Activated CD8-positive, alpha-beta memory T cell treated with anti-CD3 and anti-CD28 coated beads, Interleukin-2, amount 50 U/mL, for 48 hours (primary cell): Measurements from ENCODE around the gene FIGNL2.
"Not testable (repeated sequence)": the region's sequence is repeated elsewhere in the genome, so short reads cannot be mapped to it uniquely, and the experiment has no call there.

Experiments used
- DNase-seq: peaks from one replicate; pipeline ENCODE4 v3.0.0-alpha.2; 2020

FIGNL2 gene, protein sequence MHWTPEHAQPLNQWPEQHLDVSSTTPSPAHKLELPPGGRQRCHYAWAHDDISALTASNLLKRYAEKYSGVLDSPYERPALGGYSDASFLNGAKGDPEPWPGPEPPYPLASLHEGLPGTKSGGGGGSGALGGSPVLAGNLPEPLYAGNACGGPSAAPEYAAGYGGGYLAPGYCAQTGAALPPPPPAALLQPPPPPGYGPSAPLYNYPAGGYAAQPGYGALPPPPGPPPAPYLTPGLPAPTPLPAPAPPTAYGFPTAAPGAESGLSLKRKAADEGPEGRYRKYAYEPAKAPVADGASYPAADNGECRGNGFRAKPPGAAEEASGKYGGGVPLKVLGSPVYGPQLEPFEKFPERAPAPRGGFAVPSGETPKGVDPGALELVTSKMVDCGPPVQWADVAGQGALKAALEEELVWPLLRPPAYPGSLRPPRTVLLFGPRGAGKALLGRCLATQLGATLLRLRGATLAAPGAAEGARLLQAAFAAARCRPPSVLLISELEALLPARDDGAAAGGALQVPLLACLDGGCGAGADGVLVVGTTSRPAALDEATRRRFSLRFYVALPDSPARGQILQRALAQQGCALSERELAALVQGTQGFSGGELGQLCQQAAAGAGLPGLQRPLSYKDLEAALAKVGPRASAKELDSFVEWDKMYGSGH

DNA sequence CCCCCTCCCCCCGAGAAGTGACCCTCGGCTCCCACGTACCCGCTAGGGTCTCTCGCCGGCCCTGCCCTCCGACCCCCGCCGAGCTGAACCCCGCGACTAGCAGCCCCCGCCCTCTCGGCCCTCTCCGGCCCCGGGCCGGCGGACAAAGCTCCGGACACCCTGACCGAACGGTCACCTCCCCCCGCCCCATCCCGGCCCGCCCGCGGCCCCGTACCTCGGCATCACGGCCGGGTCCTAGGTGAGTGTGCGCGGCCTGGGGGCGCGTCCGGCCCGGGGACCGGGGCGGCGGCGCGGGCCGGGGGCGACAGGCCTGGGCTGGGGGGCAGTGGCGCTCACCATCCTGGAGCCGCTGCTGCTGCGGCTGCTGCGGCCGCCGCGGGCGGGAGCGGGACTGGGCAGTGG lies at the start of gene FIGNL2:
Gene FIGNL2, minus strand, starts transcription at position 393 of the 402 bp plus-strand sequence. CDS start 26,305 bp downstream, outside the sequence.
- no peak for DNase-seq

DNA sequence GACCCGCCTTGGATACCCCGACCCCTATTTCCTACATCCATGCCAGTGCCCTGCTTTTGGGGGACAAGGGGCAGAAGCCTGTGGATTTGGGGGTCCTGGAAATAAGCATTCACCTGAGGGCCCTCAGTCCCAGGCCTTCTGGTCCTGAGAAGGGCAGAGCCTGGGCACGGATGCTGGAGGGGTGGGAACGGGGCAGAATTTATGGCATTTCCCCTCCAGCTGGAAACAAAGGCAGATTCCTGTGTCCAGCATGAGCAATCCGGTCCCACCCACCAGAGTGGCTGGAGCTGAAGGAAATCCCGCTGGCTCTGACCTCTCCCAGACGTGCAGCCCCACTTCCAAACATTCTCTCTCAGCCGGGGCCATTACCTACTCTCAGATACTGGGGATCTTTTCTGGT lies 48.7 kb upstream of the FIGNL2 start:
- no peak for DNase-seq

DNA sequence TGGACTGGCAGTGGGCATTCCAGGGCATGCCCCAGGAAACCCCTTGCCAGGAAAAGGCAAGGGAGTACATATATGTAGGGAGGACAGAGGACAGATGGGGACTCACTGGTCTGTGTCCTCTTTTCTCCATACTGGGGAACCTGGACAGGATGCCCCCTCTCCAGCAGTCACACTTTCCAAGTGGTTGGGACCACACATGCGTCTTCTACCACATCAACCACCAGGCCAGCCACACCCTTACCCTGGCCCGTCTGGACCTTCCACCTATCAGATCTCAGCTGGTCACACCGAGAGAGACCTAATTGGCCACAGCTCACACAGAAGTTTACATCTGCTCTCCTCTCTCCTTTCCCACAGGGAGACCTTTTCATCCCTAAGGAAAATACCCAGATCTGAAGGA lies 47.7 kb upstream of the FIGNL2 start:
- DNase-seq: no peak

DNA sequence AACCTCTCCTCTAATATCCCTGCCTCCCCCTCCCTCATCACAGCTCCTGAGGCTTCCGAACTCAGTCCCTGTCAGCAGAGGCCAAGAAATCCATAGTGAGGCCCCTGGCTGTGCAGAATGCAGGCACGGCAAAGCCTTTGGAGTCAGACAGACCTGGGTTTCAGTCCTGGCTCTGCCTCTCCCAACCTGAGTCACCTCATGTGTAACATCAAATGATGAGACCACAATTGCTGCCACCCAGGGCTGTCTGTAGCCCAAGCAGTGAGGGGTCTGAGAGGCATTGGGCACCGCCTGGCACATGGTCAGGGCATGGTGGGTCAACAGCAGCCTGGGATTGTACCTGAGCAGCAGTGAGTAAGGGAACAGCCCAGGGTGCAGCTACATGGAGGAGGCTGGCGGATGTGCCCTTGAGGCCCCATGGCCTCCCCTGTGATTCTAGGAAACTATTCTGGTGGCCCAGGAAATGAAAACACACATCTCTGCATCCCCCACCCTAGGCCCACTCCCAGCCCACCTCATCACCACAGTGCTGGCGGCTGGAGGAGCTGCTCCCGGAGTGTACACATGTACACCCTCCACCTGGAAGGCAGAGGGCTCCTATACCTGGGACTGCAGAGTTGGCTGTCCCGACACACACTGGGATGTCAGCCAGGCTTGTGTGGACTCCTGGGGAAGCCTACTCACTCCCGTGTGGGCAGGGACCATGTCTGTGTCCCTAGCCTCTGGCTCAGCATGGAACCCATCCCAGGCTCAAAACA lies 47.0 kb upstream of the FIGNL2 start:
- DNase-seq: no peak

DNA sequence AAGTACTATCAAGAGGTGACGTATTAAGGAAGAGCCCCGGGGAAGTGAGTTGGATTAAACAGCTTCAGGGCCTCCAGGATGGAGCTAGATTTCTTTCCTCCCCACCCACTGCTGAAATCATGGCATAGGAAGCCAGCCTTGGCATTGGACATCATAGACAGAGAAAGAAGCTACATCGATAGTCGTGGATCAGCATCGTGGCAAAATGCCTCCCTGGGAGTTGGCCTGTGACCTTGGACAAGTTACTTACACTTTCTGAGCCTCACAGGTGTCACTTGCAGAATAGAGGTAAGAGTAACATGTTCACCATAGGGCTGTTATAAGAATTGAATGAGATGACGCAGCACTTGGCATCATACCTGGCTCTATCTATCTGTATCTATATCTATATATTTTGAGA lies 45.3 kb upstream of the FIGNL2 start:
- DNase-seq: no peak

DNA sequence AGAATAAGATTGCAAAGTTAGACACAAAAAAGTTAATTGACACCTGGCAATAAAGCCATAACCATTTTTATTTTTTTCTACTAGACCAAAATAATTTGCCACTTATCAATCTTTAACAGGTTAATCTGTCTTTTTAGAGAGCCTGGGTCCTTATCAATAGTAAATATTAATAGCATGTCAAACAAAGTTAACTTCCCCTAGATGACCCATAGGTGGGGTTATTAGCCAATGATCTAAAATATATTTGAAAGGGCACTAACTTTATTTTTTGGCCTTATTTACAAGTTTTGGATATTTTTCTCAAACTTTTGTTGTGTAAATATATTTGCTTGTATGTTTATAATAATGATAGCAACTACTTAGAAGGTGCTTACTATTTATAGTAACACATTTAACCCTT lies 43.3 kb upstream of the FIGNL2 start:
- DNase-seq: no peak

DNA sequence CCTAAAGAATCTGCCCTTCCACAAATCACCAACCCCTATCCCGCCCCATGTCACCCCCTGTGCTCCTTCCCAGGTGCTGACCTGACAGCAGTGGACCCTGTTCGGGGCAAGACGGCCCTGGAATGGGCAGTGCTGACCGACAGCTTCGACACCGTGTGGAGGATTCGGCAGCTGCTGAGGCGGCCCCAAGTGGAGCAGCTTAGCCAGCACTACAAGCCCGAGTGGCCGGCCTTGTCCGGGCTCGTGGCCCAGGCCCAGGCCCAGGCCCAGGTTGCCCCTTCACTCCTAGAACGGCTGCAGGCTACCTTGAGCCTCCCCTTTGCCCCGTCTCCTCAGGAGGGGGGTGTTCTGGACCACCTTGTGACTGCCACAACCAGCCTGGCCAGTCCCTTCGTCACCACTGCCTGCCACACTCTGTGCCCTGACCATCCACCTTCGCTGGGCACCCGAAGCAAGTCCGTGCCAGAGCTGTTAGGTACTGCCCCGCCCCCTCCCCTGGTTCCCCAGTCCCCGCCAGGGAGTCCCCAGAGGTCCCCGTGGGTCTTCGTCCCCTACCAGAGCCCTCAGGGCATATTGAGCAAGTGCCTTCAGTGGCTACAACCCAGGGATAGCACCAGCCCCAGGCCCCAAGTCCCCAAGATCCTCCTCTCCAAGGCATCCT lies 42.1 kb upstream of the FIGNL2 start:
- no peak for DNase-seq

DNA sequence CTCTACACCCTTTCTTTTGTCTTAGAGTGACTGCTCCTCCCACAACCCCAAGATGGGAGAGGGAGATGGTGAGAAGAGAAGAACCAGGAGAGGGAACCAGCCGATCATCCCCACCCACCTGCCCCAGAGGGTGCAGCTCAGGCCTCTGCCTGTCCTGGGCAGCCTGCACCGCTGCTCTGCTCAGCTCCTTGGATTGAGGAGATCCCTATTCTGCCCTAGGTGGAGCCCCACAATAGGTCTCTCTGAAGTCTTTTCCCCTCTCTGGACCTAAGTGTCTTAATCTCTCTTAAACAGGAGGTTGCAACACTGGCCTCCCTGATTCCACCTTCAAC lies 41.6 kb upstream of the FIGNL2 start:
- DNase-seq: no peak

DNA sequence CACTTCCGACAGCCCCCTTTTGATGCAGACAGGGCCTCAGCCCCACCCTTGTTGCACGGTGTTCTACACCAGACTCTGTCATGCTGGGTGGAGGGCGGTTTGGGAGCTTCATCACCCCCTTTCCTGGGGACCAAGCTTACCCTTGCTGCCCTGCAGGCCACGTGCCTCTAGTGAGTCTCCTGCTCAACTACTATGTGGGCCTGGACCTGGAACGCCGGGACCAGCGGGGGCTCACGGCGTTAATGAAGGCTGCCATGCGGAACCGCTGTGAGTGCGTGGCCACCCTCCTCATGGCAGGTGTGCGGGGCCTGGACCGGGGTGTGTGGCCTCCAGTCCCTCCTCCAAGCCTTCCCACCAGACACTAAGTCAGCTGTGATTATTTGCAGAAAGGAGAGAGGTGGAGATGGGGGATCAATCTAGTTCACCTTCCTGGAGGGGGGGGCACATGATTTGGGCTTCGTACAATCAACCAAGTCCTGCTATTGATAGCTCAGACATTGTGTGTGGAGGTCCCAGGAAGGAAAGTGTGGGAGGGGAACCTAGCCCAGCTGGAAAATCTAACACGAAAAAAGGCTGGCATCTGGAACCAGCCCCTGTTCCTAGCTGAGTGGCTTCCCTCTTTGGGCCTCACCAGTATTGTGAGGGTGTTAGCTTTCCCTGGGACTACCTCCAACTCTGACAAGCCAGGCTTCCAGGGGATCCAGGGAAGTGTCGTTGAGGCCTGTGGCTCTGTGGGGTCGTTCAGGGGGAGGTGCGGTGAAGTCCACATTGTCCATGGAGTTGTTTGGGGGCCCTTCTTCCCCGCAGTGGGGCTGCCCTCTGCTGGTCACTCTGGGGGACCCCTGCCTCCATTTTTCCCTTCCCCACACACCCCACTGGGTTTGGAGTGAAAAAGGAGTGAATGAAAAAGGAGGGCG lies 41.0 kb upstream of the FIGNL2 start:
- DNase-seq: no peak

DNA sequence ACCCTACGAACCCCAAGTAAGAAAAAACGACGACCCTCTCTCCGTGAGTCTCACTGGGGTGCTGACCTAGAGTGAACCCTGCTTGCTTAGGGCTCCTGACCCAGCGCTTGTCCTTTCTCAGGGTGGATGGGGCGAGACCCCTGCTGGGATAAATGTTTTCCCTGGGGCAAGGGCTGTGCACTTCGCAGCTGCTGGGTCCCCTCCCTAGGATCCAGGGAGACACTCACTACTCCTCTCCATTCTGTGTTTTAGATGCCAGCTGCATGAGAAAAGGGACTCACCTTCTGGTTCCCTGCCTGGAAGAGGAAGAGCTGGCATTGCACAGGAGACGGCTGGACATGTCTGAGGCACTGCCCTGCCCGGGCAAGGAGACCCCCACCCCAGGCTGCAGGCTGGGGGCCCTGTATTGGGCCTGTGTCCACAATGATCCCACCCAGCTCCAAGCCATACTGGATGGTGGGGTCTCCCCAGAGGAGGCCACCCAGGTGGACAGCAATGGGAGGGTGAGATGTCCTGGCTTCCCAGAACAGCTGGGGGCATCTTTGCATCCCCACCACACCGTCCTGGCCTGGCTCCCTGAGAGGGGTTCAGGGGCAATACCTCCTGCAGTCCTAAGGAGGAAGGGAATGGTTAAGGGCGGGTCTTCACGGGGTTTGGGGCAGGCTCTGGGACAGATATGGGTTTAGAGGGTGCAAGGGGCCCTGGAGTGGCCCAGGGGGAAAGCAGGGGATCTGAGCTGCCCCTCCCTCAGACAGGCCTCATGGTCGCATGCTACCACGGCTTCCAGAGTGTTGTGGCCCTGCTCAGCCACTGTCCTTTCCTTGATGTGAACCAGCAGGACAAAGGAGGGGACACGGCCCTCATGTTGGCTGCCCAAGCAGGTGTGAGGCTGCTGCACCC lies 40.0 kb upstream of the FIGNL2 start:
- DNase-seq: no peak

DNA sequence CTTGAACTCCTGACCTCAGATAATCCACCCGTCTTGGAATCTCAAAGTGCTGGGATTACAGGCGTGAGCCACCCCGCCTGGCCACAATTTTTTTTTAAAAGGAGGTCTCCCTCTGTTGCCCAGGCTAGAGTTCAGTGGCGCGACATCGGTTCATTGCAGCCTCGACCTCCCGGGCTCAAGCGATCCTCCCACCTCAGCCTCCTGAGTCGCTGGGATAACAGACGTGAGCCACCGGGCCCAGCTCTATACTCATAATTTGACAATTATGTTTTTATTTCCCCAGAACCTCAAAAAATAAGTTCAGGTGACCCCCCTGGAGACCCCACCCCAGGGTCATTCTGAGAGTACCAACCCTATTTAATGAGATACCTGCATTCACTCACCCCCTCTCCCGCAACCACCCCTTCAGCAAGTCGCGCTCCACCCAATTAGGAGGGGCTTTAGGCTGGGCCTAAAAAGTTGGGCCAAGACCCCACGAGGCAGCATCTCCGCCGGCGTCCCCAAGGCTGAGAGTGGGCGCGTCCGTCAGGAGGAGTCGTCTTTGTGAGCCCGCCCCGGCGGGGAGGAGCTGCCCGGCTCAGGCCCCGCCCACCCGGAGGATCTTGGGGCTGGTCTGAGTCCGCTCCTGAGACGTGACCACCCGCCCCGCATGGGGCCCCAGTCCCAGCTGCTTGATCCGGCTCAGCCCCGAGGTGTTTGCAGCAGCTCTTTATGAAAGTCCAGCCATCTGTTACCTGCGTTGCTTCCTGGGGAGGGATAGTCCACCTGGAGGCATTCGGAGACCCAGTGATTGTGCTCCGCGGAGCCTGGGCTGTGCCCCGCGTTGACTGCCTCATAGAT lies 39.2 kb upstream of the FIGNL2 start, which contains the start of gene ANKRD33:
Gene ANKRD33, plus strand, starts transcription at position 628 of the 840 bp plus-strand sequence. Its CDS starts 84 bp downstream, at position 712.
- no peak for DNase-seq

DNA sequence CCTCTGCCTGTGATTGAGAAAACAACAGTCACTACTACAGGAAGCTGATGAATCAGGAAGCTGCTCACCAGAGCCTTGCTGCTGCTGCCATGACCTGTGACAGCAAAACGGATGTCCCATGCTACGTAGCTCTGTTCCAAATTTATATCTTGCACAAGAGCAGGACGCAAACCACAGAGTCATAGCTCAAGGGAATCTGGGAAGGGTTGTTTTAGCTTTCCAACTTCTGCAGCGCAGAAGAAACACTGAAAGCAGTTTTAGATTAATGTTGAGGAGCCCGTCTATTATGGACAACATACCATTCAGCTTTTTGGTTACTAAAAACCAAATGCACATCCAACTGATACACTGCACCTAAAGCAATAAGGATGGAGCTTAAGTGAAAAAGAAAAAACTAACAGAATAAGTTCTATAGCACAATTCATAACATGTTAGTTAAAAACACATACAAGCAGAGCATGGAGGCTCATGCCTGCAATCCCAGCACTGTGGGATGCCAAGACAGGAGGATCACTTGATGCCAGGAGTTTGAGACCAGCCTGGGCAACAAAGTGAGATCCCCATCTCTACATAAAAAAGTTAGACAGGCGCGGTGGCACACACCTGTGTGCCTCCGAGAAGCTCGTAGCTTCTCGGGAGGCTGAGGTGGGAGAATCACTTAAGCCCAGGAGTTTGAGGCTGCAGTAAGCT lies 37.6 kb upstream of the FIGNL2 start:
- DNase-seq: no peak

DNA sequence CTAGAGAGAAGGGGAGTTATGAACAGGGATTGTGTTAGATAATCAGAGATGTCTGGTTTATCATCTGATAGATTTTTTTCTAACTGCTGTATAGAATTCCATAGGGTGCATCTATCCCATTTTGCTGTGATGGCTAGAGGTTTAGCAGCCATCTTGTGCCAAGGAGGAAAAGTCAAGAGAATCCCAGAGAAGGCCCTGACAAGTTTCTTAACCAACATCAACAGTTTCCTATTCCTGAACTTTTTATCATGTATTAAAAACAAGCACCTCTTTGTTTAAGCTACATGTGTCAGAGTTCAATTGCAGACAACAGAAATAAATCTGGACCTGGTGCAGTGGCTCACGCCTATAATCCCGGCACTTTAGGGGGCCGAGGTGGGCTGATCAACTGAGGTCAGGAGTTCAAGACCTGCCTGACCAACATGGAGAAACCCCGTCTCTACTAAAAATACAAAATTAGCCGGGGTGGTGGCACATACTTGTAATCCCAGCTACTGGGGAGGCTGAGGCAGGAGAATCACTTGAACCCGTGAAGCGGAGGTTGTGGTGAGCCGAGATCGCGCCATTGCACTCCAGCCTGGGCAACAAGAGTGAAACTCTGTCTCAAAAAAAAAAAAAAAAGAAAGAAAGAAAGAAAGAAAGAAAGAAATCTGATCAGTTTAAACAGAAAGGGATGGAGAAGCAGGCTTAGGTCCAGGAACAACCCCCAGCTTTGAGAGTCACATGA lies 36.9 kb upstream of the FIGNL2 start:
- DNase-seq: not testable (repeated sequence)

DNA sequence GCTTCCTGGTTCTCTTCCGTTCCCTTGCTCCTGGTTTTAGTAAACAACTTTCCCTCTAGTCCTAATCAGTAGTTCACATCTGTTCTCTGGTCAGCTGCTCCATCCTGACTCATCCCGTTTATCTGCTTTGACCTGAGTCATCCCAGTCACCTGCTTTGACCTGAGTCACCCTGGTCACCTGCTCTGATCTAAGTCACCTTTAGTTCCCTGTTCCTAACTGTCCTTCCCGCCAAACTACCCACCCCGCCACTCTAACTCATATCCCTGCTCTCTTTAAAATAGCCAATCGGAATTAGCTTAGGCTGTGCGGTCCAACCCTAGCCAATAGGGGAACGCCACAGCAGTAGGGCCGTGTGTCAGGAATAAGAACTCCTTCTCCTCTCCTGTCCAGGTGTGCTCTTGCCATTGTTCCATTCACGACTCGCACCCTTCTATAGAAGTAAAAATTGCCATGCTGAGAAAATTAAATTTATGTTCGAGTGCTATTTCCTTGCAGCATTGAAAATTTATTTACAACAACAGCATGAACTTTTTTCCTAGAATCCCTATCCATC lies 36.2 kb upstream of the FIGNL2 start:
- DNase-seq: no peak

DNA sequence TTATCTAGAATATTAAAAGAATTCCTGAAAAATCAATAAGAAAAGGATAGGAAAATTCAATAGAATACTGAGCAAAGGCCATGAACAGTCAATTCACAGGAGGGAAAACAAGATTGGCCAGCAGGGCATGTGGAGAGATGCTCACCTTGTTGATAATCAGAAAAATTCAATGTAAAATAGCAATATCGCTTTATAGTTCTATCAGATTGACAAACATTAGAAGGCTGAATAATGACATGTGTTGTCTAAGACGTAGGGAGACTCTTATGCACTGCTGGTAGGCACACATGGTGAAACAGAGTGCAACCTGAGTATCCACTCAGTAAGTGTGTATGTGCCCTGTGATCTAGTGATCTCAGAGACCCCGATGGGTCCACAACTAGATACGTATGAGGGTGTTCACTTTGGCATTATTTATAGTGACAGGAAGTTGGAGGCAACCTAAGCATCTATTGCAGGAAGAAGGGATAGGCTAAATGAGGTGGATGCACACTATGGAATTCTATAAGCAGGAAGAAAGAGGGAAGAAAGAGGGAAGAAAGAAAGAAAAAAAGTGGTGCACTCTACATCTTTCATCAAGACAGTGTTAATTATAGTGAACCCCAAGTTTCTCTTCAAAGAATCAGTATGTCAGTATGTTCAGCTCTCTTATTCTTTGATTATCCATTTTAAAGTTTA lies 35.6 kb upstream of the FIGNL2 start:
- no peak for DNase-seq

DNA sequence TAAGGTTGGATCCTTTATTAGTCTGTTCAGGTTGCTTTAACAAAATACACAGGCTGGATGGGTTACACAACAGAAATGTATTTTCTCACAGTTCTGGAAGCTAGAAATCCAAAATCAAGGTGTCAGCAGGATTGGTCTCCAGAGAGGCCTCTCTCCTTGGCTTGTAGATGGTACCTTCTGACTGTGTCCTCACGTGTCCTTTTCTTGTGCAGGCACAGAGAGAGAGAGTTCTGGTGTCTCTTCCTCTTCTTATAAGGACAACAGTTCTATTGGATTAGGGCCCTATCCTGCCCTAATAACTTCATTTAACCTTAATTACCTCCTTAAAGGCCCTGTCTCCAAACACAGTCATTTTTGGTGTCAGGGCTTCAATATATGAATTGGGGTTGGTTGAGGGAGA lies 34.8 kb upstream of the FIGNL2 start:
- DNase-seq: no peak

DNA sequence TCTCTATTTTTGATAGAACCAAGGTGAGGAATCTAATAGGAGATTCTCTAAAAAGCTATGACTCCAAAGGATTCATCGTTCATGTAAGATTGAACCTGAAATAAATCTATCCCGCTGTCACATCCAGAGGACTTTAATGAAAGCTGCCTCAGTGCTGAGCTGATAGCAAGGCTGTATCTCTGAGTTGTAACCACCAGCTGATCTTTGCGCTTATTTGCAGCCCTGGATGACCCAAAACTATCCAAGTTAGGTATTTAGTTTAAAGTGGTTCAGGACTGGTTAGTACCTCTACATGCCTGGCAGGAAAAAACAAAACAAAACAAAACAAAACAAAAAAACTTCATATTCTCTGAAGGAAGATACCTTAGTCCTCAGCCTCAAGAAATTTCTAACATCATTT lies 30.6 kb upstream of the FIGNL2 start:
- DNase-seq: no peak

DNA sequence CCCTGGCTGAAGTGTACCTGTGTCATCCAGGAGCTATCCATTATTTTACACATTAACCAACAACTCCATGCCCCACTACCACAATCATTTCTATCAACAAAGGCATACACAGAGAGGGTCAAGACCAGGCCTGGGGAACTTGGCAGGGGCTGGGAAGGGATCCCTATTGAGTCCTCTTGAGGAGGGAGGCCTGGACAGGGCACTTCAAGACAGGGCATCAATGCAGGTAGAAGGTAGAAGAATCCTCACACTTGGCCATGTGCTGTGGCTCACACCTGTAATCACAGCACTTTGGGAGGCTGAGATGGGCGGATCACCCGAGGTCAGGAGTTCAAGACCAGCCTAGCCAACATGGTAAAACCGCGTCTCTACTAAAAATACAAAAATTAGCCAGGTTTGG lies 26.0 kb upstream of the FIGNL2 start:
- DNase-seq: no peak
